Gastrocnemius medialis (tissue), 4 donors: Measurements from ENCODE around the gene SNX24.

Source experiments
- CTCF ChIP-seq, 5 experiments: fragments of 450-650 bp in 3 of 5; fragments of 200-600 bp in 2 of 5; sonication (generic) in 2 of 5; IDR thresholded peaks in 4 of 5; conservative IDR thresholded peaks in 1 of 5; 1 replicate in 4 of 5; 2 replicates in 1 of 5; pipeline ENCODE4 v1.5.1; 2016 to 2019; ENCODE audit warnings: antibody characterized with exemption in 5 of 5, mild to moderate bottlenecking in 3 of 5, moderate library complexity in 3 of 5
- POLR2A ChIP-seq, 2 donors: fragments of 450-650 bp; IDR thresholded peaks; one replicate each; pipeline ENCODE4 v1.6.1; 2017; ENCODE audit warnings: antibody characterized with exemption in 2 of 2, mild to moderate bottlenecking in 2 of 2, moderate library complexity in 2 of 2

GRCh38 chr5:123039673-123040072 is 194.3 kb downstream of the SNX24 start:
- no peak for TF ChIP-seq POLR2A (IDR thresholded peaks at IDR 0.05)
- no peak for TF ChIP-seq CTCF (IDR thresholded peaks at IDR 0.05 in 4 of 5, conservative IDR thresholded peaks at IDR 0.05 in 1 of 5)
